Stimulated activated CD8-positive, alpha-beta memory T cell treated with anti-CD3 and anti-CD28 coated beads, Interleukin-15, amount 100 ng/mL, for 4 hours (primary cell): ENCODE results near the gene SEMA3C.

Experiments
- DNase-seq, 2 donors: peaks; one replicate each; pipeline ENCODE4 v3.0.0-alpha.2; 2020; ENCODE audit warnings: low read depth in 2 of 2

SEMA3C gene

GRCh38 chr7:80825499-80825898, 93.4 kb downstream of the SEMA3C start:
- no peak for DNase-seq

- DNase-seq = no peak
Observed at GRCh38 chr7:80824253-80824652, 94.6 kb downstream of the SEMA3C start.

GRCh38 chr7:80823057-80823456, 95.8 kb downstream of the SEMA3C start:
- no peak for DNase-seq

- no peak for DNase-seq
Observed at GRCh38 chr7:80821771-80822319, 97.0 kb downstream of the SEMA3C start.

- no peak for DNase-seq
Observed at GRCh38 chr7:80819503-80819902, 99.3 kb downstream of the SEMA3C start.

- no peak for DNase-seq
Observed at GRCh38 chr7:80818181-80818580, 100.7 kb downstream of the SEMA3C start.

- no peak for DNase-seq
Observed at GRCh38 chr7:80816806-80817205, 102.0 kb downstream of the SEMA3C start.

GRCh38 chr7:80815733-80816132, 103.1 kb downstream of the SEMA3C start:
- no peak for DNase-seq

- no peak for DNase-seq
Observed at GRCh38 chr7:80809545-80809944, 109.3 kb downstream of the SEMA3C start.

- no peak for DNase-seq
Observed at GRCh38 chr7:80807166-80807900, 111.5 kb downstream of the SEMA3C start.

- no peak for DNase-seq
Observed at GRCh38 chr7:80806663-80807062, 112.2 kb downstream of the SEMA3C start.

GRCh38 chr7:80804589-80804988, 114.3 kb downstream of the SEMA3C start:
- no peak for DNase-seq

- DNase-seq = no peak
Observed at GRCh38 chr7:80802527-80802926, 116.3 kb downstream of the SEMA3C start.

- DNase-seq = no peak
Observed at GRCh38 chr7:80794631-80795573, 123.9 kb downstream of the SEMA3C start.

- no peak for DNase-seq
Observed at GRCh38 chr7:80791509-80791929, 127.3 kb downstream of the SEMA3C start.

GRCh38 chr7:80790877-80791276, 128.0 kb downstream of the SEMA3C start:
- DNase-seq = no peak

GRCh38 chr7:80787721-80788120, 131.1 kb downstream of the SEMA3C start:
- DNase-seq = no peak

- no peak for DNase-seq
Observed at GRCh38 chr7:80785961-80786536, 132.8 kb downstream of the SEMA3C start.

GRCh38 chr7:80785276-80785675, 133.6 kb downstream of the SEMA3C start:
- DNase-seq = no peak

GRCh38 chr7:80783678-80784327, 135.0 kb downstream of the SEMA3C start:
- DNase-seq = no peak

GRCh38 chr7:80783186-80783677, 135.6 kb downstream of the SEMA3C start:
- no peak for DNase-seq
